ENCODE data around the gene B3GNT9. TPM values are rescaled to one million over a fixed set of nuclear protein-coding genes. Genes with fewer than 3 reads are reported as not detected.

B3GNT9 gene, protein sequence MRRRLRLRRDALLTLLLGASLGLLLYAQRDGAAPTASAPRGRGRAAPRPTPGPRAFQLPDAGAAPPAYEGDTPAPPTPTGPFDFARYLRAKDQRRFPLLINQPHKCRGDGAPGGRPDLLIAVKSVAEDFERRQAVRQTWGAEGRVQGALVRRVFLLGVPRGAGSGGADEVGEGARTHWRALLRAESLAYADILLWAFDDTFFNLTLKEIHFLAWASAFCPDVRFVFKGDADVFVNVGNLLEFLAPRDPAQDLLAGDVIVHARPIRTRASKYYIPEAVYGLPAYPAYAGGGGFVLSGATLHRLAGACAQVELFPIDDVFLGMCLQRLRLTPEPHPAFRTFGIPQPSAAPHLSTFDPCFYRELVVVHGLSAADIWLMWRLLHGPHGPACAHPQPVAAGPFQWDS
- 10 to 100 TPM in 5 of 9 donors, 1 to 10 TPM in 4; 8.6 to 17.5 (median 11.9) TPM for total RNA-seq
- polyA plus RNA-seq = 10 to 100 TPM in 1 of 2 donors, 1 to 10 TPM in 1; 6.4 to 16.9 TPM
- long read RNA-seq, donor 1, partial matches to known transcripts = 0 of 5 reads
- long read RNA-seq, donor 1, other reads (novel, unspliced or antisense) = 4 of 5 reads
- long read RNA-seq, donor 2, partial matches to known transcripts = 0 of 10 reads
- long read RNA-seq, donor 2, other reads (novel, unspliced or antisense) = 10 of 10 reads
- long read RNA-seq, donor 3, partial matches to known transcripts = 0 of 3 reads
- long read RNA-seq, donor 3, other reads (novel, unspliced or antisense) = 3 of 3 reads

GRCh38 chr16:67150833-67151396, at the start of gene B3GNT9:
Gene B3GNT9, minus strand, starts transcription at chr16:67150998. Its CDS starts 513 bp downstream, at chr16:67150485.
- H3K36me3 ChIP-seq = peaks cover 0 to 34% (median 25%) of the 10 kb centered on the region in 9 donors
- peak within 1 kb of the TSS; percentile 30 to 93 (median 83) for H3K27ac ChIP-seq
- H3K27me3 ChIP-seq = peaks cover 0 to 17% (median 0%) of the 10 kb centered on the region in 9 donors
- H3K4me3 ChIP-seq = peak within 1 kb of the TSS; percentile 27 to 75 (median 64)
- intact Hi-C loops (cut with DNase I) = loop anchor here in 5 of 10 donors (2.0 to 10.0 kb wide), 3 partner anchors 136 to 256 kb away; no protein-coding TSS in a partner anchor
- H3K9me3 ChIP-seq = no peaks in the 10 kb centered on the region
- ATAC-seq (peak; percentile 77 to 92 (median 81)), DNase-seq (peak; percentile 84 to 87 (median 84))
- peaks cover 0 to 30% (median 16%) of the 10 kb centered on the region in 12 donors for H3K4me1 ChIP-seq
- WGBS, 4 donors = 1% methylated on average over 10 to 34 of the region's 34 CpGs
- no peak for TF ChIP-seq POLR2A (IDR thresholded peaks at IDR 0.05)
- TF ChIP-seq CTCF (IDR thresholded peaks at IDR 0.05) = no peak

- no peak for TF ChIP-seq POLR2A (IDR thresholded peaks at IDR 0.05)
- TF ChIP-seq CTCF (IDR thresholded peaks at IDR 0.05) = no peak
- Histone ChIP-seq H3K9me3 (no peaks in the 10 kb centered on the region), H3K4me3 (no peak overlapping the region), H3K27ac (no peak overlapping the region), H3K4me1 (peaks cover 0 to 19% (median 9%) of the 10 kb centered on the region in 12 donors), H3K36me3 (peaks cover 0 to 77% (median 57%) of the 10 kb centered on the region in 9 donors), H3K27me3 (no peaks in the 10 kb centered on the region)
- DNase-seq (peak in 1 of 5 donors; percentile 62), ATAC-seq (no peak)
- intact Hi-C loops (cut with DNase I) = no loop called here
- WGBS, 4 donors = 89 to 97% (median 92%) methylated on average over 5 to 8 of the region's 8 CpGs
These were observed 49.7 kb upstream of the B3GNT9 start for GRCh38 chr16:67200491-67200890.

- intact Hi-C loops (cut with DNase I) = no loop called here
- WGBS, 4 donors = 42 to 63% (median 59%) methylated on average over 20 to 22 of the region's 22 CpGs
- ATAC-seq (peak in 3 of 4 donors; percentile 6 to 24 (median 8)), DNase-seq (no peak)
- H3K4me1 ChIP-seq = peaks cover 0 to 19% (median 9%) of the 10 kb centered on the region in 12 donors
- no peaks in the 10 kb centered on the region for H3K9me3 ChIP-seq
- H3K36me3 ChIP-seq = peaks cover 0 to 84% (median 64%) of the 10 kb centered on the region in 9 donors
- H3K27ac ChIP-seq = no peak overlapping the region
- no peak overlapping the region for H3K4me3 ChIP-seq
- no peaks in the 10 kb centered on the region for H3K27me3 ChIP-seq
- no peak for TF ChIP-seq CTCF (IDR thresholded peaks at IDR 0.05)
- TF ChIP-seq POLR2A (IDR thresholded peaks at IDR 0.05) = no peak
These were observed 49.0 kb upstream of the B3GNT9 start for GRCh38 chr16:67199808-67200198.

Data from heart left ventricle (tissue), 16 donors.